SU-DHL-6 (cell line): ENCODE results near the gene SPATA2.

ENCODE experiments used
- H2AFZ ChIP-seq: fragments of 200-600 bp; sonication (generic); 2 replicates; pipeline ENCODE4 v1.6.1; 2014; ENCODE audit warnings: low read depth, mild to moderate bottlenecking, moderate library complexity, mixed read lengths, antibody characterized with exemption, low read length; ENCODE audit not compliant: severe bottlenecking
- H3F3A ChIP-seq: fragments of 200-600 bp; shearing (Covaris generic); 2 replicates; pipeline ENCODE4 v1.6.0; 2016; ENCODE audit warnings: antibody characterized with exemption, mild to moderate bottlenecking; ENCODE audit not compliant: insufficient read depth
- H3K27ac ChIP-seq: fragments of 200-600 bp; sonication (generic); 2 replicates; pipeline ENCODE4 v1.5.1; 2016; ENCODE audit warnings: low read depth, mild to moderate bottlenecking, low read length, moderate library complexity, mixed read lengths
- H3K27me3 ChIP-seq: fragments of 200-600 bp; sonication (generic), shearing (Covaris generic); 2 replicates; pipeline ENCODE4 v1.6.0; 2014; ENCODE audit warnings: mild to moderate bottlenecking, low read length
- H3K36me3 ChIP-seq: fragments of 200-600 bp; sonication (generic); 2 replicates; pipeline ENCODE4 v1.6.1; 2014; ENCODE audit warnings: mild to moderate bottlenecking, low read length, mixed read lengths
- H3K4me2 ChIP-seq: fragments of 300-600, 200-600 bp; shearing (Covaris generic), sonication (generic); 2 replicates; pipeline ENCODE4 v1.6.0; 2014; ENCODE audit warnings: low read length, low read depth, mild to moderate bottlenecking; ENCODE audit not compliant: poor library complexity, severe bottlenecking
- H3K4me3 ChIP-seq: fragments of 200-600 bp; sonication (generic); 2 replicates; pipeline ENCODE4 v1.5.1; 2014; ENCODE audit warnings: antibody characterized with exemption, low read length, mild to moderate bottlenecking, mixed read lengths; ENCODE audit not compliant: insufficient read depth, poor library complexity, severe bottlenecking
- H3K79me2 ChIP-seq: fragments of 200-600 bp; sonication (generic); 2 replicates; pipeline ENCODE4 v1.6.1; 2014; ENCODE audit warnings: mild to moderate bottlenecking, low read length, moderate library complexity; ENCODE audit not compliant: insufficient read depth
- H3K9ac ChIP-seq: fragments of 200-600 bp; sonication (generic); 2 replicates; pipeline ENCODE4 v1.7.0; 2014; ENCODE audit warnings: mild to moderate bottlenecking, low read length
- H3K9me2 ChIP-seq: fragments of 200-600 bp; sonication (generic); replicated peaks from 2 replicates; pipeline ENCODE4 v1.6.1; 2014; ENCODE audit warnings: low read length; ENCODE audit not compliant: insufficient read depth
- H3K9me3 ChIP-seq: fragments of 200-600 bp; sonication (generic); 2 replicates; pipeline ENCODE4 v1.6.1; 2014; ENCODE audit warnings: low read length, mixed read lengths; ENCODE audit not compliant: insufficient read depth
- H4K20me1 ChIP-seq: fragments of 200-600 bp; sonication (generic); 2 replicates; pipeline ENCODE4 v1.6.1; 2014; ENCODE audit warnings: low read depth, mild to moderate bottlenecking, antibody characterized with exemption, low read length, moderate library complexity, mixed read lengths
- CTCF ChIP-seq: fragments of 200-600 bp; sonication (generic); IDR thresholded peaks from one replicate; pipeline ENCODE4 v1.5.1; 2017; ENCODE audit warnings: antibody characterized with exemption, mild to moderate bottlenecking, low read length, moderate library complexity; ENCODE audit not compliant: insufficient read depth, poor library complexity, severe bottlenecking
- EZH2phosphoT487 ChIP-seq: fragments of 200-600 bp; sonication (generic), shearing (Covaris generic); conservative IDR thresholded peaks from 2 replicates; pipeline ENCODE4 v1.6.1; 2018; ENCODE audit warnings: mild to moderate bottlenecking, antibody characterized with exemption, low read length, moderate library complexity, mixed read lengths

SPATA2 gene

GRCh38 chr20:49914310-49915117 lies 815 bp downstream of the SPATA2 start:
- peak overlapping the region; percentile 91 for H2AFZ ChIP-seq
- no peak for TF ChIP-seq EZH2phosphoT487
- TF ChIP-seq CTCF, result no peak
- H3K36me3 ChIP-seq, result no peaks in the 10 kb centered on the region
- H3K27ac ChIP-seq, result no peak overlapping the region
- H3K9me3 ChIP-seq, result no peaks in the 10 kb centered on the region
- H4K20me1 ChIP-seq, result no peaks in the 10 kb centered on the region
- no peaks in the 10 kb centered on the region for H3K27me3 ChIP-seq
- no peaks in the 10 kb centered on the region for H3K9me2 ChIP-seq
- peak overlapping the region; percentile 90 for H3K4me3 ChIP-seq
- H3K4me2 ChIP-seq, result peak overlapping the region; percentile 73
- H3K9ac ChIP-seq, result peak overlapping the region; percentile 78
- peaks cover 40% of the 10 kb centered on the region for H3K79me2 ChIP-seq
- H3F3A ChIP-seq, result no peaks in the 10 kb centered on the region

- H4K20me1 ChIP-seq, result no peaks in the 10 kb centered on the region
These were observed 1.8 kb downstream of the SPATA2 start for GRCh38 chr20:49913399-49914047.

GRCh38 chr20:49910340-49910706 lies 5.0 kb downstream of the SPATA2 start:
- H3K4me2 ChIP-seq, result no peak overlapping the region
- no peak for TF ChIP-seq CTCF
- TF ChIP-seq EZH2phosphoT487, result no peak
- H3K79me2 ChIP-seq, result peaks cover 42% of the 10 kb centered on the region
- no peak overlapping the region for H3K27ac ChIP-seq
- no peaks in the 10 kb centered on the region for H3K27me3 ChIP-seq
- H3K36me3 ChIP-seq, result no peaks in the 10 kb centered on the region
- no peak overlapping the region for H2AFZ ChIP-seq
- H3F3A ChIP-seq, result no peaks in the 10 kb centered on the region
- no peaks in the 10 kb centered on the region for H3K9me3 ChIP-seq
- H3K9ac ChIP-seq, result no peak overlapping the region
- no peaks in the 10 kb centered on the region for H4K20me1 ChIP-seq
- no peaks in the 10 kb centered on the region for H3K9me2 ChIP-seq
- H3K4me3 ChIP-seq, result no peak overlapping the region

More at GRCh38 chr20:49913399-49914047, 1.8 kb downstream of the SPATA2 start:
- Histone ChIP-seq H3K79me2 (peaks cover 42% of the 10 kb centered on the region), H3K4me2 (peak overlapping the region; percentile 73), H2AFZ (no peak overlapping the region), H3K36me3 (no peaks in the 10 kb centered on the region), H3K9me2 (no peaks in the 10 kb centered on the region), H3K4me3 (no peak overlapping the region), H3K9me3 (no peaks in the 10 kb centered on the region), H3K27ac (no peak overlapping the region), H3K9ac (no peak overlapping the region; the same call in 1 of the 2 replicates), H3K27me3 (no peaks in the 10 kb centered on the region), H3F3A (no peaks in the 10 kb centered on the region)
- TF ChIP-seq EZH2phosphoT487 (no peak), CTCF (no peak)
